Measurements from ENCODE around the gene NEK6.

DNA sequence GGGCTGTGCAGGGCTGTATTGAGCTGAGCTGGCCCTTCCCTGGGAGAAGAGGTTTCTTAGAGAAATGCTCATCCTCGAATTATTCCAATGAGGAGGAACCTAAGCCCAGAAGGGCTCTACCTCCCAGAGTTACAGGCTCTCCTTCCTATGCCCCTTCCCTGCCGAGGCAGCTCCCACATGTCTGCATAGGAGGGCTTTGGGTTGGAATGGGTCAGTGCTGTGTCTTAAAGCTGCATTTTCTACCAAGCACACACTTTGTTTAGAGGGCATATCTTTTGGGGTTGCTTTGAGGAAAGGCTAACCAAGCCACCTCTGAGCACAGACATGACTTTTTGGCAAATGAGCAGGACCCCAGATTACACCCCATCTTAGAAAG is 9.1 kb downstream of the NEK6 start:
- no peak for TF ChIP-seq POLR2A (IDR thresholded peaks at IDR 0.05)
- TF ChIP-seq, protein P1, sequence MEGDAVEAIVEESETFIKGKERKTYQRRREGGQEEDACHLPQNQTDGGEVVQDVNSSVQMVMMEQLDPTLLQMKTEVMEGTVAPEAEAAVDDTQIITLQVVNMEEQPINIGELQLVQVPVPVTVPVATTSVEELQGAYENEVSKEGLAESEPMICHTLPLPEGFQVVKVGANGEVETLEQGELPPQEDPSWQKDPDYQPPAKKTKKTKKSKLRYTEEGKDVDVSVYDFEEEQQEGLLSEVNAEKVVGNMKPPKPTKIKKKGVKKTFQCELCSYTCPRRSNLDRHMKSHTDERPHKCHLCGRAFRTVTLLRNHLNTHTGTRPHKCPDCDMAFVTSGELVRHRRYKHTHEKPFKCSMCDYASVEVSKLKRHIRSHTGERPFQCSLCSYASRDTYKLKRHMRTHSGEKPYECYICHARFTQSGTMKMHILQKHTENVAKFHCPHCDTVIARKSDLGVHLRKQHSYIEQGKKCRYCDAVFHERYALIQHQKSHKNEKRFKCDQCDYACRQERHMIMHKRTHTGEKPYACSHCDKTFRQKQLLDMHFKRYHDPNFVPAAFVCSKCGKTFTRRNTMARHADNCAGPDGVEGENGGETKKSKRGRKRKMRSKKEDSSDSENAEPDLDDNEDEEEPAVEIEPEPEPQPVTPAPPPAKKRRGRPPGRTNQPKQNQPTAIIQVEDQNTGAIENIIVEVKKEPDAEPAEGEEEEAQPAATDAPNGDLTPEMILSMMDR (IDR thresholded peaks at IDR 0.05), result no peak
